HG03354 (cell line): ENCODE measurements around the gene SERPINC1.
"Not testable (repeated sequence)": the region's sequence is repeated elsewhere in the genome, so short reads cannot be mapped to it uniquely, and the experiment has no call there.

ENCODE experiments used
- ATAC-seq: cut with Tn5 transposase; IDR thresholded peaks from one replicate; pipeline ENCODE4 v1.9.1; 2021; ENCODE audit warnings: mild to moderate bottlenecking; ENCODE audit not compliant: unreplicated experiment, poor library complexity, severe bottlenecking

SERPINC1 gene

GRCh38 chr1:173894189-173894588 is 22.9 kb downstream of the SERPINC1 start:
- ATAC-seq: no peak

- no peak for ATAC-seq
Observed at GRCh38 chr1:173893611-173894010, 23.5 kb downstream of the SERPINC1 start.

DNA sequence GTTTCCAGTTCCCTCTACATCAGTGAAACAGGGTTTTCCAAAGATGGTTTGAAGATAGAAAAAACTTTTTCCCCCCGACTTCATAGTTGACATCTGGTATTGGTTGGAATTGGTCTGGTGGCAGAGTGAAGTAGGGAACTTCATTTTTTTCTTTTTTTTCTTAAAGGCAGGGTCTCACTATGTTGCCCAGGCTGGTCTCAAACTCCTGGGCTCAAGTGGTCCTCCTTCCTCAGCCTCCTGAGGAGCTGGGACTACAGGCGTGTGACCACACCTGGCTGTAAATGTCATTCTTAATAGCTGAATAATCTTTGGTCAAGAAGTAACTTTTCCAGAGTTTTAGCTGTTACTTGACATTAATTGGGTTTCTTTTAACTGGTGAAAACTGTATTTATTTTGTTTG is 27.2 kb downstream of the SERPINC1 start:
- ATAC-seq: no peak

DNA sequence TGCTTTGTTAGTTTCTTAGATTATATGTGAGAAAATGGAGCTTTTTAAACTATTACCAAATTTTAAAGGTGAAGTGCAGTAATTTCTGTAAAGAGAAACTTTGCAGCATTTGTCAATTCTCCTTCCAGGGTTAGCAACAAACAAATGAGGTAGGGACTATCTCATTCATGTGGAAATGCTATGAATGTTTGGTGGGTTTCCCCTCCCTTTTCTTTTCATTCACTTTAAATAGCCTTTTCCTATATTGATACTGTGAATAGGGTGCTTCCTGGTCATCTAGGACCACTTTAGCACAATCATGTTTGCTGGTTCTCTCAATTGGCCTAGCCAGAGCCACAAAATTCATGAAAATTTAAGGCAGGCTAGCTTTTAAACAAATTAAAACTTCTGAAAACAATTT is 28.4 kb downstream of the SERPINC1 start:
- ATAC-seq: no peak

DNA sequence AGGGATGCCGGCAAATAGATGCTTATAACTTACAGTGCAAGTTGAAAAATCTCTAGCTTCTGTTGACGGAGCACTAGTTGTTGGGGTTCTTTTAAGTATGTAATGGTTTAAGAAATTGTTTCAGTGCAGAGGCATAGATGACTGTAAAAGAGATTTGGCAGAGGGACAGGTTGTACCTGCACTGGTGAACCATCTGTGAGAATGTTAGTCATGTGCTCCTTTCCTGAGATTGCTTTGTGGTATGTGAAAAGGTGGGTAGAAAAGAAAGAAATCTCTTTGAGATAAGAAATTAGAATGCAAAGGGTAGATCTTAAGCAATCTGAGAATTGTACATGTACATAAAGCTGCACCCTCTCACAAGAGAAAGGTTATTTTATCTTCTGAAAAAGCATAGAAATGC is 29.5 kb downstream of the SERPINC1 start:
- no peak for ATAC-seq

DNA sequence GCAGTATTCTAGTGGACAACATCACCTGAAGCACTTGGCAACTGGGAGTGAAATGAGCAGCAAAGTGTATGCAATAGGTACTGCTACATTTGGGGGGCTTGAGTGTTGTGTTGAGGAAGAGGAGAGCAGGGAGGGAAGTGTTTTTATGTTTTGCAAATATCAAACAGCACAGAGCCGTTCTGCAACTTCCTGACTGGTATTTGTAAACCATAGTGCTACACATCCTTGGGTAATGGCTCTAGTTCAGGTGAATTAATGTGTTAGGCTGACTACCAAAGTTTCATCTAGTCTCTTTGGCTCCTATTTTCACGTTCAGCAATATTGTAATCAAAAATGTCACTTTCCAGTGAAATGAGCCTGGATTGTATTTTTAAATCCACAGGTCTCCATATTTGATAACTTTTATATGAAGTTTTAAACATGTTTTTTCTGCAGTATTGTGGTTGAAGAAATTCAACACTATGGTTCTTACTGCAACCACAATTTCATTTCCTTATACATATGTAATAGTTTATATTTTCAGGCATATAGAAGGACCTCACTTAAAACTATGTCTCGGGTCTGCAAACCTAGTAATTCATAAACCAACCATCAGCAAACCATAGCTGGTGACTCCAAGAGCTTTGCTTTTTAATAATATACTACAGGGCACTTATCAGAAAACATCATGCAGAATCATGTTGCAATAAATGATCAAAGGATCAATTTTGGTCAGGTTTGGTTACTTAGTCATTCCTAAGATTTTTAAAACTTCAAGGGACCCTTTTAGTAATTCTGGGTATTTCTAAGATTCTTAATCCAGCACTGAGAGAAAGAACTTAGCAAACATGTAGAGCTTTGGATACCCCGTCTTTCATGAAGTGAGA is 30.1 kb downstream of the SERPINC1 start:
- no peak for ATAC-seq

- no peak for ATAC-seq
Observed at GRCh38 chr1:173884701-173885100, 32.4 kb downstream of the SERPINC1 start.

- not testable (repeated sequence) for ATAC-seq
Observed at GRCh38 chr1:173881117-173881516, 36.0 kb downstream of the SERPINC1 start.

DNA sequence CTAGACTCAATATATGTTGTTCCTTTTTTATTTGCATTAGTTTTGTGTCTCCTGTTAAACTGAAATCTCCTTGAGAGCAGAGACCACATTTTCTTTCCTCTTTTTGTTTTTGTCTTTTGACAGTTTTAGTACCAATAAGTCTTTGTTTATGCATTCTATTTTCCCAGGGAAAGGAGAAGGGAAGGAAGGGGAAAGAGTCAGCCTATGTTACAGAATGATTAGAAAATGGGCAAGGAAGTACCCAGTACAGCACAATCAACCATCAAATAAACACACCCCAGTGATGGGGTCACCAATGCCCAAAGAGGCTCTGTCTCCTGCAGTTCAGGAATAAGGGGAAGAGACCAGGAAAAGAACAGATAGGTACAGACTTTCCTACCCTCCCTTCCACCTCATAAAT is 38.9 kb downstream of the SERPINC1 start:
- ATAC-seq: no peak

DNA sequence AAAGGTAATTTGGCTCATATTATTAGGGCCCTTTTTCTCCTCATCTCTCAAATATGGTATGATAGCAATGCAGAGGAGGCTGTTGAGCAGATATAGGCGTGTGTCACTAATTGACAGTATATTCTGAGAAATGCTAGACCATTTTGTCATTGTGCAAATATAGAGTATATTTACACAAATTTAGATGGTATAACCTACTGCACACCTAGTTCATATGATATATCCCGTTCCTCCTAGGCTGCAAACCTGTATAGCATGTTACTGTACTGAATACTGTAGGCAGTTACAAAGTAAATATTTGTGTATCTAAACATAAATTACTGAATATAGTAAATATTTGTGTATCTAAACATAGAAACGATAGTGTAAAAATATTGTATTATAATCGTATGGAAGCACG is 40.4 kb downstream of the SERPINC1 start:
- no peak for ATAC-seq

GRCh38 chr1:173871500-173871899 is 45.6 kb downstream of the SERPINC1 start:
- ATAC-seq: no peak

GRCh38 chr1:173871091-173871490 is 46.0 kb downstream of the SERPINC1 start:
- ATAC-seq: no peak

GRCh38 chr1:173870252-173871075 is 46.7 kb downstream of the SERPINC1 start:
- ATAC-seq: no peak

DNA sequence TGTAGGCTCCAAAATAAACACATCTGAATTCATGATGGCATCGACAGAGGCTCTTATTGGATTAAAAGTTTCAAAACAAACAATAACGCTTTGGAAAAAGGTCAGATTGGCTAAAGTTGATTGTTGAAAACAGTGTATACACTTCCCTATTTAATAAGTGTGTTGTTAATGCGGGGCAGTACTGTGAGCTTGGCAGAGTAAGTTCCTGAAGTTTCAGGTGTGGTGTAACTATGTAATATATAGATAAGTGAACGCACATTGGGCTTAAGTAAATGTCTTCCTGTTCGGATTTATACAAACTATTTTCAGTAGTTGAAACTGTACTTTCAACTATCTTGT is 48.1 kb downstream of the SERPINC1 start:
- no peak for ATAC-seq

- ATAC-seq: peak; percentile 64
Observed at GRCh38 chr1:173868266-173869020, 48.7 kb downstream of the SERPINC1 start, which contains the start of gene ZBTB37. Gene ZBTB37, plus strand, starts transcription at chr1:173868380. Its CDS starts 1,846 bp downstream, at chr1:173870226.

DNA sequence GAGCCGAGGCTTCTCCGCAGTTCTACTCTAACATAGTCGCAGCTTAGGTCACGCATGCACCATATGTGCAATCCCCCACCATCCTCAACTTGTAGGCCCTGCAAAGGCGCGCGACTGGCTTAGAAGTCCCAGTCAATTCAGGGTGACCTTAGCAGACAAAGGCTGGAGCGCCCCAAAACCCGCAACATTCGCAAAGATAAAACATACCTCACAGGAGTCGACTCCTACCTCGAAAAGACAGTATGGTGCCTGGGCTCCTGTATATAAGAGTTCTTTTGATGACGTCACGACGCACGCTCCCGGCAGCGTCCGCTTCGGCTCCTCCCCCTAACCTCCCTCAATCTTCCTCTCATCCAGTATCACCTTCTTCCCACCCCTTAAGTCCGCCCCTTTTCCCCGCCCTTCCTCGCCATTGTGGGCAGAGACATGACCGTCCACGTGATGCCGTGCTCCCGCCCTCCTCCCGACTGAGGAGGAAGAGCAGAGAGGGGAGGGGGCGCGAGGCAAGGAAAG is 49.3 kb downstream of the SERPINC1 start, which contains the start of gene GAS5:
TSS of gene GAS5 (minus strand) at position 237 of the 513 bp plus-strand sequence.
- ATAC-seq: peak; percentile 73

DNA sequence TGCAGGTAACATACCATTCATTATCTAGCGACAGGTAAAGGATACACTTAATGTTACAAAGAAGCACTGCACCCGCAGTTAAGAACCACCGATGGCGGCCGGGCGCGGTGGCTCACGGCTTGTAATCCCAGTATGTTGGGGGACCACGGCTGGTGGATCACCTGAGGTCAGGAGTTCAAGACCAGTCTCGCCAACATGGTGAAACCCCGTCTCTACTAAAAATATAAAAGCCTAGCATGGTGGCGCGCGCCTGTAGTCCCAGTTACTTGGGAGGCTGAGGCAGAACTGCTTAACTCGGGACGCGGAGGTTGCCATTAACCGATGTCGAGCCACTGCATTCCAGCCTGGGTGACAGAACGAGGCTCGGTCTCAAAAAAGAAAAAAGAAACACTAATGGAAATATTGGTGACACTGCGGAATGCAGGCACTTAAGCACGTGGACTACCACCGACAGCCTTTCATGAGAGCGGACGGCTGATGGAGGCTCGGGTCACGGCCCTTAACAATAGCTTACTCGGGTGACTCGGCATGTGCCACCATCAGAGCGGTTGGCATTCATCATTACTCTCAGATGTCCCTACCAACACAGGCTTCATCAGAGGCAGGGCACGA is 49.9 kb downstream of the SERPINC1 start:
- ATAC-seq: no peak

DNA sequence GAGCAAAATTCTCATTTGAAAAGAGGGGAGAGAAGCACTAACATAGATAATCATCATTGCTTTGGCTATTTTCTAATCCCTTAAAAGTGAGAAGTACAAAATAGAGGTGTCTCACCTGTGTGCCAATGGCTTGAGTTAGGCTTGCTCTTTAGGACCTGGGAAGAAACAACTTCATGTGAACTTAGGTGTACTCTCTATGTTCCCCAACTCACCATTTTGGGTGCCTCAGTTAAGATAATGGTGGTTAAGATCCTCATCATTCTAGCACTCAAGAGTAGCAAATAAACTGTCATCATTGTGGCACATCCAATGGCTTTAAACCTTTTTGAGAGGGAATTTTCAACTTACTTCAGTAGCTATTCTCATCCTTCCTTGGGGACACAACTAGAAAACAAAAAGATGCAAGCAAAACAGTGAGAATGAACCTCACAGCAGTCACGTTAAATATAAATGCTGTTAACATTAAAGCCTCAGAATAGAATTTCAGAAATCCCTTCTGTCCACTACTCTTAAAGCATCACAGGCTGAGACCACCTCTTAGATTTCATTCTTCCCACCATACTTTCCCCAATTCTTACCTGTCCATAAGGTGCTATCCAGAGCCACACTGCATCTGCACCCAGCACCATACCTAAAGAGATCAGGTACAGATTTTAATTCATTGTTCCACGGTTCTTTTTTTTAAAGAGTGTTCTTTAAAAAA is 50.6 kb downstream of the SERPINC1 start:
- ATAC-seq: no peak
